ENCODE measurements around the gene CFAP57. TPM values are rescaled to one million over a fixed set of nuclear protein-coding genes. Genes with fewer than 3 reads are reported as not detected.

The CFAP57 gene
- total and polyA plus RNA-seq, 2 of the 4 experiments (the other 2 are of a cell fraction): 0.29 to 0.36 TPM

DNA sequence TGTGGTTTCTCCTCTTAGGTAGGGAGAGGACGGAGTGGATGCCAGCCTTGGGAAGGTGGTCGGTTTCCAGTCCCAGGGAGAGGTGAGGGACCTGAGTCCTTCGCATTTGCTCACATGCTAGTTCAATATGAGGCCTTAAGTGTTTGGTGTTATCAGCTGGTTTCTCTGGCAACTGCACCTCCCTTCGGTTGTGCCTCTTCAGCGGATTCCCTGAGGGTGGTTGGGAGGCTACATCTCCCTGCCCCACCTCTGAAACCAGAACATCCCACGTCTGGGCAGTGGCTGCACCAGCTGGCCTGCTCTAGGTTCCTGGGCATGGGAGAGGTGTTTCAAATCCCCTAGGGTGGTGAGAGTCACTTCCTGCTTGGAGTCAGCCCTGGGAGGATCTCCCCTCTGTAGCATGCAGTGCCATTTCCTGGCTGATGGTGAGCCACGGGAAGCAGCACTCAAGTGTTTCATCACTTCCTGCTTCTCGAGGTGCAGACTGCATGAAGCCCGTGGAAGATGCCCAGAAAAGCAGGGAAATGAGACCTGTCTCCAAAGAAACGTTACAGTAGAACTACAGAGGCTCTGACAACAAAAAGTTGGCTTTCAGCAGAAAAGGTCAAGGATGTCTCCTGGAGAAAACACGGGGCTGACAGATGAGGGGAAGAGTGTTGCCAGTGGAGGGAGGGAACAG is 102.1 kb downstream of the CFAP57 start:
- DNase-seq: peak; percentile 58
- ATAC-seq (ENCODE audit: low read depth): peak; percentile 59; the same call in 1 of the 2 replicates
- Histone ChIP-seq H3K36me3 (ENCODE audit: control insufficient read depth, insufficient read depth, low read length) (no peaks in the 10 kb centered on the region), H2BK120ac (ENCODE audit: low read depth, low read length) (peak overlapping the region; percentile 63; the same call in 1 of the 2 replicates), H3K9ac (ENCODE audit: low read depth, low read length) (no peak overlapping the region), H4K8ac (ENCODE audit: low read depth in 2 of 2, low read length in 2 of 2) (peak overlapping the region; percentile 92 to 96), H3K14ac (replicated peaks; ENCODE audit: low read depth, low read length) (peak overlapping the region; percentile 54), H2BK15ac (ENCODE audit: low read depth, low read length) (peak overlapping the region; percentile 68; the same call in 1 of the 3 replicates), H2AK9ac (replicated peaks; ENCODE audit: low read depth, low read length, poor library complexity) (peak overlapping the region; percentile 1), H3K23ac (ENCODE audit: low read depth, low read length) (no peak overlapping the region), H2BK20ac (ENCODE audit: low read depth, low read length) (no peak overlapping the region), H3K18ac (ENCODE audit: low read depth, low read length) (0 out of 2 replicates have a peak overlapping the region, but pooled peaks have one; percentile 14), H3K79me1 (ENCODE audit: low read depth in 1 of 2, low read length in 2 of 2) (no peaks in the 10 kb centered on the region), H2AFZ (replicated peaks; ENCODE audit: low read length, poor library complexity) (peak overlapping the region; percentile 88), H3K9me3 (ENCODE audit: control insufficient read depth, insufficient read depth, low read length) (no peaks in the 10 kb centered on the region), H4K5ac (ENCODE audit: low read depth, low read length) (peak overlapping the region; percentile 79; the same call in 1 of the 2 replicates), H3K56ac (ENCODE audit: extremely low read depth, insufficient read depth, low read length) (no peak overlapping the region), H3K27ac (ENCODE audit: insufficient read depth, low read length) (no peak overlapping the region), H2BK5ac (ENCODE audit: low read depth, low read length, poor library complexity, severe bottlenecking) (no peak overlapping the region), H3K4me3 (ENCODE audit: insufficient read depth, low read depth, low read length) (no peak overlapping the region), H3K4me2 (ENCODE audit: low read depth, low read length) (no peak overlapping the region), H3K27me3 (ENCODE audit: control insufficient read depth, insufficient read depth, low read length) (peaks cover 10% of the 10 kb centered on the region; the same call in 1 of the 2 replicates), H4K91ac (ENCODE audit: insufficient read depth, low read depth, low read length) (peak overlapping the region; percentile 61; the same call in 1 of the 2 replicates), H2AK5ac (ENCODE audit: low read depth, low read length) (peak overlapping the region; percentile 64), H3K4me1 (ENCODE audit: control insufficient read depth, insufficient read depth, low read length) (0 out of 2 replicates have a peak, but pooled peaks cover 3% of the 10 kb centered on the region), H4K20me1 (ENCODE audit: insufficient read depth, low read length) (no peaks in the 10 kb centered on the region), H3K9me1 (ENCODE audit: insufficient read depth, low read length) (no peaks in the 10 kb centered on the region; the same call in 1 of the 2 replicates), H3K4ac (ENCODE audit: low read depth, low read length) (peak overlapping the region; percentile 38)
- BruUV-seq (replicated peaks): no TSS peak
- in situ Hi-C loops (cut with MboI; ENCODE audit: low sequenced_read_pairs): no loop called here
- peak; percentile 57 for TF ChIP-seq CEBPB (IDR thresholded peaks at IDR 0.05; ENCODE audit: low read depth, low read length)
- no peak for TF ChIP-seq FOS (IDR thresholded peaks at IDR 0.05; ENCODE audit: low read depth, low read length)
- POLR2A ChIA-PET (ENCODE audit: unreplicated experiment): no interaction called here
- WGBS, 2 experiments (ENCODE audit: extremely low coverage in 2 of 2, insufficient read length in 1 of 2): 40% methylated on average over 2 of the region's 11 CpGs; no CpG with 5 or more reads in 1 of the 2 experiments
- dilution Hi-C loops (cut with HindIII; ENCODE audit: low sequenced_read_pairs, unreplicated experiment): no loop called here
- intact Hi-C loops (cut with micrococcal nuclease): no loop called here
- CTCF ChIA-PET: no interaction called here

Measured in IMR-90 (cell line).